HepG2 (cell line): Measurements from ENCODE around the gene NUDT22. TPM values are rescaled to one million over a fixed set of nuclear protein-coding genes. Genes with fewer than 3 reads are reported as not detected.

ENCODE experiments used
- CREB1 ChIP-seq, 2 experiments: fragments of 450-650 bp in 1 of 2; IDR thresholded peaks; 2 replicates each; pipeline ENCODE4 v1.6.1; 2016 to 2017; ENCODE audit warnings: control low read depth in 1 of 2, mild to moderate bottlenecking in 1 of 2, missing compliant biosample characterization in 1 of 2, missing genetic modification characterization in 1 of 2
- DNMT3B ChIP-seq: conservative IDR thresholded peaks from 2 replicates; pipeline ENCODE4 v1.6.1; 2016; ENCODE audit warnings: missing biosample characterization, control low read depth
- GABPA ChIP-seq, 2 experiments: IDR thresholded peaks; 2 replicates each; pipeline ENCODE4 v1.6.1; 2011 to 2016; ENCODE audit warnings: low read depth in 2 of 2, low read length in 1 of 2, missing biosample characterization in 1 of 2, missing genetic modification characterization in 1 of 2
- KMT2A ChIP-seq: sonication (generic); formaldehyde crosslinking; IDR thresholded peaks from 2 replicates; pipeline ENCODE4 v1.4.0; 2020; ENCODE audit warnings: missing genetic modification reagents
- NKX3-1 ChIP-seq: sonication (generic); formaldehyde crosslinking; IDR thresholded peaks from 2 replicates; pipeline ENCODE4 v1.5.0; 2020; ENCODE audit warnings: missing genetic modification reagents
- SALL1 ChIP-seq: sonication (generic); formaldehyde crosslinking; IDR thresholded peaks from 2 replicates; pipeline ENCODE4 v1.8.0; 2022; ENCODE audit warnings: mild to moderate bottlenecking, missing genetic modification reagents
- ZNF543 ChIP-seq: sonication (generic); formaldehyde crosslinking; IDR thresholded peaks from 2 replicates; pipeline ENCODE4 v1.4.0; 2020; ENCODE audit warnings: mild to moderate bottlenecking, missing genetic modification reagents
- polyA plus RNA-seq, 8 experiments: library from polyadenylated mRNA; depleted of rRNA in 3 of 8; stranded (reverse) in 7 of 8; unstranded in 1 of 8; fragments of >200 nt; fragmentation: Illumina TruSeq in 4 of 8; extraction: Trizol in 4 of 8; gene quantifications; 2 replicates each; pipeline versions ENCODE4 v1.2.1 to v1.2.3, GENCODE V29; 2011 to 2016; ENCODE audit warnings: low read depth in 4 of 8, missing spikeins in 1 of 8, mixed read lengths in 1 of 8; ENCODE audit not compliant: insufficient read depth in 1 of 8
- total RNA-seq, 5 experiments: library from RNA; depleted of rRNA; stranded (reverse); fragments of >200 nt; fragmentation: Illumina TruSeq; extraction: Trizol; gene quantifications; 2 replicates each; pipeline ENCODE4 v1.2.3, GENCODE V29; 2016; ENCODE audit warnings: low read depth in 1 of 5
- TF ChIP-seq, protein P1 (sequence below): sonication (generic); formaldehyde crosslinking; IDR thresholded peaks from 2 replicates; pipeline ENCODE4 v1.4.0; 2020; ENCODE audit warnings: missing genetic modification reagents, borderline replicate concordance
- TF ChIP-seq, protein P2 (sequence below): IDR thresholded peaks from 2 replicates; pipeline ENCODE4 v1.6.1; 2018; ENCODE audit warnings: missing genetic modification reagents
- TF ChIP-seq, protein P3 (sequence below): sonication (generic); formaldehyde crosslinking; IDR thresholded peaks from 2 replicates; pipeline ENCODE4 v1.4.0; 2020; ENCODE audit warnings: missing genetic modification reagents
- TF ChIP-seq, protein P4 (sequence below): sonication (generic); formaldehyde crosslinking; IDR thresholded peaks from 2 replicates; pipeline ENCODE4 v1.5.1; 2020; ENCODE audit warnings: mild to moderate bottlenecking, missing genetic modification reagents, moderate library complexity
- TF ChIP-seq, protein P5 (sequence below): sonication (generic); formaldehyde crosslinking; IDR thresholded peaks from 2 replicates; pipeline ENCODE4 v1.4.0; 2020; ENCODE audit warnings: missing genetic modification reagents

Gene NUDT22
- total and polyA plus RNA-seq, 2 of the 13 experiments (the other 11 are each of a cell fraction or from before 2014, with no cell fraction given) = 33.5 to 39.8 TPM

DNA sequence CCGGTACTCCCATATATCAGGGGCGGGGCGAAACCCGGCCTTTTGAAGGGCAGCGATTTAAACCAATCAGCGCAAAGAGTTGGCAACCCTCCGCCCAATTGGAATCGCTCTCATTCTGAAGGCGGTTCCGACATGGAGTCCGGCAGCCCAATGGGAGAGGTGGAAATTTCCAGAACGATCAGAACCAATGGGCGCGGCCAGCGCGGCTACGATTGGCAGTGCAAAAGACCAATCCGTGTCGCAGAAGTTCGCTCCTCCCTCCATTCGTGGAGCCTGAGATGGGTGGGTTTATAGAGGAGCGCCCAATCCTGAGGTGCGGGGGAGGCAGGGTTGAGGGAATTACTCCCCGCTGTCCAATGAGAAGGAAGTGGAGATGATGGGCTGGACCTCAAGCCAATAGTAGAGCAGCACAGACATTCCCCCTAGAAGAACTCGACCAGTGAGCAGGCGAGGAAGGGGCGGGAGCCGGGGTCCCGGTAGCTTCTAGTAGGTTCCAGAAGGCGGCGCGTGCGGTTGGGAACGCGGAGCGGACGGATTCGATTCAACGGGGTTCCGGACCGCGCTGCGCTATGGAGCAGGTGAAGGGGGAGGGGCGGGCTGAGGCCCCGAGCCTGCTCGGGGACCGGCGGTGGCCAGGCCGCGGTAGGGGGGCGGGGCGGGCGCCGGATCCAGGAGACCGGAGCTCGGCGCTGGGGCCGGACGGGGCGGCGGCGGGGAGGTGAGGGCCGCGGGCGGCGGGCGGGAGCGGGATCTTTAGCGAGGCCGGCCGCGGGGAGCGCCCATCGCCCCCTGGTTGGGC is 40.2 kb upstream of the NUDT22 start, which contains the start of gene STIP1 (continued):
- TF ChIP-seq, protein P1, sequence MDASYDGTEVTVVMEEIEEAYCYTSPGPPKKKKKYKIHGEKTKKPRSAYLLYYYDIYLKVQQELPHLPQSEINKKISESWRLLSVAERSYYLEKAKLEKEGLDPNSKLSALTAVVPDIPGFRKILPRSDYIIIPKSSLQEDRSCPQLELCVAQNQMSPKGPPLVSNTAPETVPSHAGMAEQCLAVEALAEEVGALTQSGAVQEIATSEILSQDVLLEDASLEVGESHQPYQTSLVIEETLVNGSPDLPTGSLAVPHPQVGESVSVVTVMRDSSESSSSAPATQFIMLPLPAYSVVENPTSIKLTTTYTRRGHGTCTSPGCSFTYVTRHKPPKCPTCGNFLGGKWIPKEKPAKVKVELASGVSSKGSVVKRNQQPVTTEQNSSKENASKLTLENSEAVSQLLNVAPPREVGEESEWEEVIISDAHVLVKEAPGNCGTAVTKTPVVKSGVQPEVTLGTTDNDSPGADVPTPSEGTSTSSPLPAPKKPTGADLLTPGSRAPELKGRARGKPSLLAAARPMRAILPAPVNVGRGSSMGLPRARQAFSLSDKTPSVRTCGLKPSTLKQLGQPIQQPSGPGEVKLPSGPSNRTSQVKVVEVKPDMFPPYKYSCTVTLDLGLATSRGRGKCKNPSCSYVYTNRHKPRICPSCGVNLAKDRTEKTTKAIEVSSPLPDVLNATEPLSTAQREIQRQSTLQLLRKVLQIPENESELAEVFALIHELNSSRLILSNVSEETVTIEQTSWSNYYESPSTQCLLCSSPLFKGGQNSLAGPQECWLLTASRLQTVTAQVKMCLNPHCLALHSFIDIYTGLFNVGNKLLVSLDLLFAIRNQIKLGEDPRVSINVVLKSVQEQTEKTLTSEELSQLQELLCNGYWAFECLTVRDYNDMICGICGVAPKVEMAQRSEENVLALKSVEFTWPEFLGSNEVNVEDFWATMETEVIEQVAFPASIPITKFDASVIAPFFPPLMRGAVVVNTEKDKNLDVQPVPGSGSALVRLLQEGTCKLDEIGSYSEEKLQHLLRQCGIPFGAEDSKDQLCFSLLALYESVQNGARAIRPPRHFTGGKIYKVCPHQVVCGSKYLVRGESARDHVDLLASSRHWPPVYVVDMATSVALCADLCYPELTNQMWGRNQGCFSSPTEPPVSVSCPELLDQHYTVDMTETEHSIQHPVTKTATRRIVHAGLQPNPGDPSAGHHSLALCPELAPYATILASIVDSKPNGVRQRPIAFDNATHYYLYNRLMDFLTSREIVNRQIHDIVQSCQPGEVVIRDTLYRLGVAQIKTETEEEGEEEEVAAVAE (CRISPR knock-in tag) = peak; percentile 73; the same call in 1 of the 2 replicates
- TF ChIP-seq NKX3-1 (0 out of 2 replicates have a peak, but pooled peaks have one; percentile 43), DNMT3B (CRISPR knock-in tag) (no peak), CREB1 (IDR thresholded peaks at IDR 0.05) (peak; percentile 87), CREB1 (CRISPR knock-in tag; IDR thresholded peaks at IDR 0.05) (peak; percentile 94), GABPA (IDR thresholded peaks at IDR 0.05; ENCODE audit: low read depth, low read length) (peak; percentile 44; the same call in 1 of the 2 replicates), GABPA (CRISPR knock-in tag; IDR thresholded peaks at IDR 0.05; ENCODE audit: low read depth) (peak; percentile 70; the same call in 1 of the 2 replicates), ZNF543 (CRISPR knock-in tag) (0 out of 2 replicates have a peak, but pooled peaks have one; percentile 1), KMT2A (peak; percentile 42; the same call in 1 of the 2 replicates), SALL1 (peak; percentile 46)
- TF ChIP-seq, protein P2, sequence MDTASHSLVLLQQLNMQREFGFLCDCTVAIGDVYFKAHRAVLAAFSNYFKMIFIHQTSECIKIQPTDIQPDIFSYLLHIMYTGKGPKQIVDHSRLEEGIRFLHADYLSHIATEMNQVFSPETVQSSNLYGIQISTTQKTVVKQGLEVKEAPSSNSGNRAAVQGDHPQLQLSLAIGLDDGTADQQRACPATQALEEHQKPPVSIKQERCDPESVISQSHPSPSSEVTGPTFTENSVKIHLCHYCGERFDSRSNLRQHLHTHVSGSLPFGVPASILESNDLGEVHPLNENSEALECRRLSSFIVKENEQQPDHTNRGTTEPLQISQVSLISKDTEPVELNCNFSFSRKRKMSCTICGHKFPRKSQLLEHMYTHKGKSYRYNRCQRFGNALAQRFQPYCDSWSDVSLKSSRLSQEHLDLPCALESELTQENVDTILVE (CRISPR knock-in tag) = peak; percentile 79; the same call in 1 of the 2 replicates
- TF ChIP-seq, protein P3, sequence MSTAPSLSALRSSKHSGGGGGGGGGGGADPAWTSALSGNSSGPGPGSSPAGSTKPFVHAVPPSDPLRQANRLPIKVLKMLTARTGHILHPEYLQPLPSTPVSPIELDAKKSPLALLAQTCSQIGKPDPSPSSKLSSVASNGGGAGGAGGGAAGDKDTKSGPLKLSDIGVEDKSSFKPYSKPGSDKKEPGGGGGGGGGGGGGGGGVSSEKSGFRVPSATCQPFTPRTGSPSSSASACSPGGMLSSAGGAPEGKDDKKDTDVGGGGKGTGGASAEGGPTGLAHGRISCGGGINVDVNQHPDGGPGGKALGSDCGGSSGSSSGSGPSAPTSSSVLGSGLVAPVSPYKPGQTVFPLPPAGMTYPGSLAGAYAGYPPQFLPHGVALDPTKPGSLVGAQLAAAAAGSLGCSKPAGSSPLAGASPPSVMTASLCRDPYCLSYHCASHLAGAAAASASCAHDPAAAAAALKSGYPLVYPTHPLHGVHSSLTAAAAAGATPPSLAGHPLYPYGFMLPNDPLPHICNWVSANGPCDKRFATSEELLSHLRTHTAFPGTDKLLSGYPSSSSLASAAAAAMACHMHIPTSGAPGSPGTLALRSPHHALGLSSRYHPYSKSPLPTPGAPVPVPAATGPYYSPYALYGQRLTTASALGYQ = no peak
- TF ChIP-seq, protein P4, sequence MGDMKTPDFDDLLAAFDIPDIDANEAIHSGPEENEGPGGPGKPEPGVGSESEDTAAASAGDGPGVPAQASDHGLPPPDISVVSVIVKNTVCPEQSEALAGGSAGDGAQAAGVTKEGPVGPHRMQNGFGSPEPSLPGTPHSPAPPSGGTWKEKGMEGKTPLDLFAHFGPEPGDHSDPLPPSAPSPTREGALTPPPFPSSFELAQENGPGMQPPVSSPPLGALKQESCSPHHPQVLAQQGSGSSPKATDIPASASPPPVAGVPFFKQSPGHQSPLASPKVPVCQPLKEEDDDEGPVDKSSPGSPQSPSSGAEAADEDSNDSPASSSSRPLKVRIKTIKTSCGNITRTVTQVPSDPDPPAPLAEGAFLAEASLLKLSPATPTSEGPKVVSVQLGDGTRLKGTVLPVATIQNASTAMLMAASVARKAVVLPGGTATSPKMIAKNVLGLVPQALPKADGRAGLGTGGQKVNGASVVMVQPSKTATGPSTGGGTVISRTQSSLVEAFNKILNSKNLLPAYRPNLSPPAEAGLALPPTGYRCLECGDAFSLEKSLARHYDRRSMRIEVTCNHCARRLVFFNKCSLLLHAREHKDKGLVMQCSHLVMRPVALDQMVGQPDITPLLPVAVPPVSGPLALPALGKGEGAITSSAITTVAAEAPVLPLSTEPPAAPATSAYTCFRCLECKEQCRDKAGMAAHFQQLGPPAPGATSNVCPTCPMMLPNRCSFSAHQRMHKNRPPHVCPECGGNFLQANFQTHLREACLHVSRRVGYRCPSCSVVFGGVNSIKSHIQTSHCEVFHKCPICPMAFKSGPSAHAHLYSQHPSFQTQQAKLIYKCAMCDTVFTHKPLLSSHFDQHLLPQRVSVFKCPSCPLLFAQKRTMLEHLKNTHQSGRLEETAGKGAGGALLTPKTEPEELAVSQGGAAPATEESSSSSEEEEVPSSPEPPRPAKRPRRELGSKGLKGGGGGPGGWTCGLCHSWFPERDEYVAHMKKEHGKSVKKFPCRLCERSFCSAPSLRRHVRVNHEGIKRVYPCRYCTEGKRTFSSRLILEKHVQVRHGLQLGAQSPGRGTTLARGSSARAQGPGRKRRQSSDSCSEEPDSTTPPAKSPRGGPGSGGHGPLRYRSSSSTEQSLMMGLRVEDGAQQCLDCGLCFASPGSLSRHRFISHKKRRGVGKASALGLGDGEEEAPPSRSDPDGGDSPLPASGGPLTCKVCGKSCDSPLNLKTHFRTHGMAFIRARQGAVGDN (CRISPR knock-in tag) = peak; percentile 68; the same call in 1 of the 2 replicates
- TF ChIP-seq, protein P5, sequence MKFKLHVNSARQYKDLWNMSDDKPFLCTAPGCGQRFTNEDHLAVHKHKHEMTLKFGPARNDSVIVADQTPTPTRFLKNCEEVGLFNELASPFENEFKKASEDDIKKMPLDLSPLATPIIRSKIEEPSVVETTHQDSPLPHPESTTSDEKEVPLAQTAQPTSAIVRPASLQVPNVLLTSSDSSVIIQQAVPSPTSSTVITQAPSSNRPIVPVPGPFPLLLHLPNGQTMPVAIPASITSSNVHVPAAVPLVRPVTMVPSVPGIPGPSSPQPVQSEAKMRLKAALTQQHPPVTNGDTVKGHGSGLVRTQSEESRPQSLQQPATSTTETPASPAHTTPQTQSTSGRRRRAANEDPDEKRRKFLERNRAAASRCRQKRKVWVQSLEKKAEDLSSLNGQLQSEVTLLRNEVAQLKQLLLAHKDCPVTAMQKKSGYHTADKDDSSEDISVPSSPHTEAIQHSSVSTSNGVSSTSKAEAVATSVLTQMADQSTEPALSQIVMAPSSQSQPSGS (CRISPR knock-in tag) = no peak; the same call in 1 of the 2 replicates
